Stimulated activated effector memory CD8-positive, alpha-beta T cell treated with anti-CD3 and anti-CD28 coated beads, Interleukin-12 subunit alpha, Interleukin-12 subunit beta, amount 100 ng/mL, for 72 hours (primary cell): ENCODE measurements around the gene ZNF778.
A peak's percentile ranks its signal among the peaks of the same experiment; 100 is the strongest.
"Not testable (repeated sequence)": the region's sequence is repeated elsewhere in the genome, so short reads cannot be mapped to it uniquely, and the experiment has no call there.

Experiments
- ATAC-seq: fragments of 150-1000 bp; cut with Tn5 transposase; 2 replicates; pipeline ENCODE4 v1.10.0; 2021
- DNase-seq, 2 donors: peaks; one replicate each; pipeline ENCODE4 v3.0.0; 2021 to 2022; ENCODE audit warnings: low spot score in 2 of 2
- H3K27ac Mint-ChIP-seq: one replicate; pipeline ENCODE4 v1.8.0; 2022; ENCODE audit warnings: mild to moderate bottlenecking, mixed read lengths
- H3K36me3 Mint-ChIP-seq: one replicate; pipeline ENCODE4 v1.8.0; 2022; ENCODE audit warnings: mild to moderate bottlenecking, mixed read lengths
- H3K4me1 Mint-ChIP-seq: one replicate; pipeline ENCODE4 v1.8.0; 2022; ENCODE audit warnings: mixed read lengths
- H3K4me3 Mint-ChIP-seq: one replicate; pipeline ENCODE4 v1.8.0; 2022; ENCODE audit warnings: mild to moderate bottlenecking, mixed read lengths
- H3K9me3 Mint-ChIP-seq: one replicate; pipeline ENCODE4 v1.8.0; 2022; ENCODE audit warnings: mixed read lengths

Gene ZNF778

GRCh38 chr16:89246383-89246902 is 28.9 kb downstream of the ZNF778 start:
- peaks cover 6% of the 10 kb centered on the region for H3K9me3 Mint-ChIP-seq
- no peak overlapping the region for H3K27ac Mint-ChIP-seq
- H3K36me3 Mint-ChIP-seq, result peaks cover 6% of the 10 kb centered on the region
- peaks cover 10% of the 10 kb centered on the region for H3K4me1 Mint-ChIP-seq
- no peak for ATAC-seq
- no peak for DNase-seq
- H3K4me3 Mint-ChIP-seq, result peak overlapping the region; percentile 53

GRCh38 chr16:89246903-89247733 is 29.6 kb downstream of the ZNF778 start:
- H3K9me3 Mint-ChIP-seq, result peaks cover 6% of the 10 kb centered on the region
- H3K36me3 Mint-ChIP-seq, result peaks cover 5% of the 10 kb centered on the region
- ATAC-seq (peak; percentile 86), DNase-seq (peak; percentile 98 to 99)
- H3K4me1 Mint-ChIP-seq, result peaks cover 10% of the 10 kb centered on the region
- no peak overlapping the region for H3K27ac Mint-ChIP-seq
- peak overlapping the region; percentile 53 for H3K4me3 Mint-ChIP-seq

GRCh38 chr16:89247734-89248075 is 30.2 kb downstream of the ZNF778 start:
- H3K27ac Mint-ChIP-seq, H3K36me3 Mint-ChIP-seq, DNase-seq, H3K4me1 Mint-ChIP-seq, H3K9me3 Mint-ChIP-seq: not testable (repeated sequence)
- peak; percentile 71 for ATAC-seq
- H3K4me3 Mint-ChIP-seq, result peak overlapping the region; percentile 53

- Mint-ChIP-seq H3K9me3 (peaks cover 6% of the 10 kb centered on the region), H3K4me3 (peak overlapping the region; percentile 53), H3K27ac (no peak overlapping the region), H3K4me1 (peaks cover 3% of the 10 kb centered on the region), H3K36me3 (no peaks in the 10 kb centered on the region)
- no peak for DNase-seq
- ATAC-seq, result no peak
Measured at GRCh38 chr16:89248196-89248982, 30.9 kb downstream of the ZNF778 start.

GRCh38 chr16:89253548-89254287 is 36.2 kb downstream of the ZNF778 start:
- Mint-ChIP-seq H3K36me3 (no peaks in the 10 kb centered on the region), H3K27ac (no peak overlapping the region), H3K9me3 (peaks cover 6% of the 10 kb centered on the region), H3K4me1 (peaks cover 19% of the 10 kb centered on the region), H3K4me3 (no peak overlapping the region)
- ATAC-seq (no peak), DNase-seq (no peak)

- Mint-ChIP-seq H3K4me1 (peaks cover 23% of the 10 kb centered on the region), H3K4me3 (peak overlapping the region; percentile 72), H3K36me3 (peaks cover 6% of the 10 kb centered on the region), H3K9me3 (no peaks in the 10 kb centered on the region), H3K27ac (peak overlapping the region; percentile 75)
- peak; percentile 56 to 70 for DNase-seq
- peak; percentile 99 for ATAC-seq
Measured at GRCh38 chr16:89256651-89257254, 39.2 kb downstream of the ZNF778 start.

GRCh38 chr16:89257281-89257731 is 39.8 kb downstream of the ZNF778 start:
- H3K9me3 Mint-ChIP-seq, result no peaks in the 10 kb centered on the region
- H3K36me3 Mint-ChIP-seq, result peaks cover 7% of the 10 kb centered on the region
- no peak for DNase-seq
- H3K4me3 Mint-ChIP-seq, result peak overlapping the region; percentile 72
- peak; percentile 54 for ATAC-seq
- H3K27ac Mint-ChIP-seq, result no peak overlapping the region
- H3K4me1 Mint-ChIP-seq, result peaks cover 29% of the 10 kb centered on the region

- no peak overlapping the region for H3K27ac Mint-ChIP-seq
- ATAC-seq (no peak), DNase-seq (no peak)
- H3K4me1 Mint-ChIP-seq, result peaks cover 32% of the 10 kb centered on the region
- peak overlapping the region; percentile 72 for H3K4me3 Mint-ChIP-seq
- no peaks in the 10 kb centered on the region for H3K9me3 Mint-ChIP-seq
- H3K36me3 Mint-ChIP-seq, result peaks cover 7% of the 10 kb centered on the region
Measured at GRCh38 chr16:89257757-89258465, 40.4 kb downstream of the ZNF778 start.

- peaks cover 12% of the 10 kb centered on the region for H3K36me3 Mint-ChIP-seq
- H3K9me3 Mint-ChIP-seq, DNase-seq, H3K4me3 Mint-ChIP-seq, H3K27ac Mint-ChIP-seq, ATAC-seq: not testable (repeated sequence)
- H3K4me1 Mint-ChIP-seq, result peaks cover 32% of the 10 kb centered on the region
Measured at GRCh38 chr16:89259901-89260300, 42.4 kb downstream of the ZNF778 start.

- H3K36me3 Mint-ChIP-seq, result peaks cover 32% of the 10 kb centered on the region
- H3K4me1 Mint-ChIP-seq, result peaks cover 27% of the 10 kb centered on the region
- no peak for DNase-seq
- peak overlapping the region; percentile 49 for H3K27ac Mint-ChIP-seq
- H3K4me3 Mint-ChIP-seq, result no peak overlapping the region
- H3K9me3 Mint-ChIP-seq, result no peaks in the 10 kb centered on the region
- peak; percentile 17 for ATAC-seq
Measured at GRCh38 chr16:89261691-89262563, 44.4 kb downstream of the ZNF778 start.

GRCh38 chr16:89264800-89265550 is 47.5 kb downstream of the ZNF778 start:
- Mint-ChIP-seq H3K36me3 (peaks cover 53% of the 10 kb centered on the region), H3K27ac (peak overlapping the region; percentile 58), H3K4me3 (no peak overlapping the region), H3K4me1 (peaks cover 14% of the 10 kb centered on the region), H3K9me3 (no peaks in the 10 kb centered on the region)
- no peak for DNase-seq
- ATAC-seq, result no peak

GRCh38 chr16:89265647-89266046 is 48.1 kb downstream of the ZNF778 start:
- DNase-seq (no peak), ATAC-seq (no peak)
- H3K4me3 Mint-ChIP-seq, result no peak overlapping the region
- H3K9me3 Mint-ChIP-seq, result no peaks in the 10 kb centered on the region
- H3K4me1 Mint-ChIP-seq, result peaks cover 14% of the 10 kb centered on the region
- peak overlapping the region; percentile 58 for H3K27ac Mint-ChIP-seq
- peaks cover 60% of the 10 kb centered on the region for H3K36me3 Mint-ChIP-seq
